Stimulated activated naive CD4-positive, alpha-beta T cell treated with Interleukin-2 at 50 U/mL for 16 hours (primary cell): ENCODE measurements around the gene B3GNT2.
"Not testable (repeated sequence)": the region's sequence is repeated elsewhere in the genome, so short reads cannot be mapped to it uniquely, and the experiment has no call there.

ENCODE experiments used
- DNase-seq: peaks from one replicate; lab custom pipeline; 2025; lab: John Stamatoyannopoulos, UW

The B3GNT2 gene

DNA sequence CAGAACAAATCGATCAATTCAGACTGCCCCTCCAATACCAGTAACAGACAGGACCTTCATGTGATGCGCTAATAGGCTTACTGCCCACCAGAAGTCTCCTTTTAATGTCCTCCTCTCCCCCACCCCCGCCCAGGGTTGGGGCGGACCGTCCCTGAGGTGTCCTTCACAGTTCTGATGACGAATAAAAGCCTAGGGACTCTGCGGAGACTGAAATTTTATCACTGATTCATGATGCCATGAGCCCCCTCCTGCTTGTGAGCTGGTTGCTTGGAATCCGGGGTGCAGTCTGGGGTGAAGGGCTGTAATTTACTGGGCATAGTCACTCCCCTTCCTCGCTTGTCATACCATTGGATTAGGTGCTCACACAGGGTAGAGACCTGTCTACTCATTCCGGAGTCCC lies 42.3 kb downstream of the B3GNT2 start:
- DNase-seq = no peak

DNA sequence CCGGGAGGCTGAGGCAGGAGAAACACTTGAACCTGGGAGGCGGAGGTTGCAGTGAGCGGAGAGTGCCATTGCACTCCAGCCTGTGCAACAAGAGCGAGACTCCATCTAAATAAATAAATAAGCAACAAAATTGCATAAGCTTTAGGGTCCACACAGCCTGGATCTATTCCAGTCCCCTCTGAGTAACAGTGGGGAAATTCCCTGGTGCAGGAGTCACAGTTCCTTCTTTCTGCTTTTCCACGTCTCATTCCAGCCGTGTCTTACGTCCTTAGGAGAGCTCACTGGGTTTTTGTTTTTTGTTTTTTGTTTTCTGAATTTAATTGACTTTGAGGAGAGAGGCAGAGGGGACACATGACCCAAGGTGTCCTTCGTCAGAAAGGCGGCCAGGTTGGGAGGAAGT lies 44.6 kb downstream of the B3GNT2 start:
- DNase-seq = no peak

DNA sequence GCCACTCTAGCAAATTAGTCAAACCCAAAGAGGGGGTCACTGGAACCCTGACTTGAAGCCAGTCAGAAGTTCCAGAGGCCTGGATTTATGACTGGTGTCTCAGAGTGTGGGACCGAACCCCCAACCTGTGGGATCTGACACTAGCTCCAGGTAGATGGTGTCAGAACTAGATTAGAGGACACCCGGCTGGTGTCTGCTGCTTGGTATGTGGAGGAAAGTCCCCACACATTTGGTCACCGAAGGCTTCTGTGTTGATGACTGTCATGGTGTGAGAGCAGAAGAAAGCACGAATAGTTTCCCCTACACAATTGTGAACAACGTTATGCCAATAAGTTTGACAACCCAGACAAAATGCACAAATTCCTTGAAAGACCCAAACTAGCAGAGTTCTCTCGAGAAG lies 48.1 kb downstream of the B3GNT2 start:
- no peak for DNase-seq

DNA sequence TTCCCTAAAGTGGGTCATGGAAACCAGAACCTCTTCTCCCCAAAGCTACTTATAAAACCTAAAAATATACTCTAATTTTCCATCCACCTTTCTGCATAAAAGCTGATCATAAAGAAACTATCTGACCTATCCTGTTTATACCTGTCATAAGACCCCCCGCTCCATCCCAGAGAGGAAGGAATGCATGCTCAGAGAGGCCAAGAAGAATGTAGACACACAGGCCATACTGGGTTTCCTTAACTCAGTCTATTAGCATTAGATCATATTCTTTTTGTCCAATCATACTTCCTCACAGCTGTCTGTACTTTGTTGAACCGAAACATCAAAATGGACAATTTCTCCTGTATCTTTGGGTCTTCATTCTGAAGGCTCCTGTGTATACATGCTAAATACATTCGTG lies 52.3 kb downstream of the B3GNT2 start:
- DNase-seq = no peak

DNA sequence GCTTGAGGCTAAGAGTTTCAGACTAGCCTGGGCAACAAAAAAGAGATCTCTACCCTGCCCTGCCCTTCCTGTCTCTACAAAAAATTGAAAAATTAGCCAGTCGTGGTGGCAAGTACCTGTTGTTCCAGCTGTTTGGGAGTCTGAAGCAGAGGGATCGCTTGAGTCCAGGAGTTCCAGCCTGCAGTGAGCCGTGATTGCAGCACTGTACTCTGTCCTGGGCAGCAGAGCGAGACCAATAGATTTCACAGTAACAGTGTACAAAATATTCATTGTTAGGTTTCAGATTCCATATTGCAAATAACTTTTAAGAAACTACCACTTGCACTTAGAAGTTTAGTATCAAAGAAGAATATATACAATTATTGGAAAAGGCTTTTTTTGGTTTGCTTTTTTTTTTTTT lies 54.3 kb downstream of the B3GNT2 start:
- no peak for DNase-seq

DNA sequence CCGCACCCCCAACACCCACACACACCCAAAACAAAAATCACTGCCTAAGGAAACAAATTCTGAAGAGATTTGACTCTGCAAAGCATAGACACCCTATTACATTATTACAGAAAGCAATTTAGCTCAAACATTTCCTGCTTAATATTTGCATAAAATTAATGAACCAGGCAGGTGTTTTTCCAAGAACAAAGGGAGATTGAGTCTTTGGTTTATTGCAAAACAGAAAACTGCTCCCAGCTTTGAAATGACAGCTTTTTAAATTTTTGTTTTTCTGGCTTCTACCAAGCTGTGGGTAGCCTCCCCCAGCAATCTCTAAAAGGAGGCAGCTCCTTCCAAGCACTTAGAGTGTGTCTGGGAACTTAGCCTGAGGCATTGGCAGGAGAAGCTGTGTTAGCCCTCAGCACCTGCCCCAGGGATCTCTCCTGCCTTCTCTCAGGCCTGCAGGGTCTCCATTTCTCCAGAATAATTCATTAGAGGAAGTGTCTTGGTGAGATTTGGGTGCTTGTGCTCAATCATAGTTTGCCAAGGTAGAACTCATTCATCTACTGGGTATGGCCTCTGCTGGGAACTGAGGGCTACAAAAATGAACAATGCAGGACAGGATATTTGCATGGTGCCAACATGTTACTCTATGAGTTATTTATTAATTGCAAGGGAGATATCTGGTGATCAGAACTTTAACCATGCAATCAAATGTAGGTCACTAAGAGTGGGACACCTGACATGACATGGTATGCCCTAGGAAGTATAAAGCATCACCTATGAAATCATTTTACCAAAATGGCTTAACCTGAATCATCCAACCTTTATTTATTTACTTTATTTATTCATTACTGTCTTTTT lies 58.7 kb downstream of the B3GNT2 start:
- no peak for DNase-seq

DNA sequence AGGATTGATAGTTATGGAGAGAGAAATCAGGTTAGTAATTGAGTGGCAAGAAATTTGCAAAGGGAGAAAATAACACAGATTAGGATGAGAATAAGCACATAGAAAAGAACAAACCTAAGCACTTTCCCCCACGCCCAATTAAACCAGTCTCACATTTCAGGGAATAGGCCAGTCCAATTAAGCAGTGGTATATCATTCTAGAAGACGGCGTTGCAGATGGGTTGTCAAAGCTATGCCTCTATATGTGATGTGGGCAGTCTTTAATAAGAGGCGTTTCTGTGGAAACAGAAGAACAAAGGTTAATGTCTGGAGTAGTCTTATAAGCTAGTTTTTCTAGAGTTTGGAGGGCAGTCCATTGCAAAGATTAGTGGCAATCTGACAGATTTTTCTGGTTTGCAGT lies 61.6 kb downstream of the B3GNT2 start:
- DNase-seq = no peak

DNA sequence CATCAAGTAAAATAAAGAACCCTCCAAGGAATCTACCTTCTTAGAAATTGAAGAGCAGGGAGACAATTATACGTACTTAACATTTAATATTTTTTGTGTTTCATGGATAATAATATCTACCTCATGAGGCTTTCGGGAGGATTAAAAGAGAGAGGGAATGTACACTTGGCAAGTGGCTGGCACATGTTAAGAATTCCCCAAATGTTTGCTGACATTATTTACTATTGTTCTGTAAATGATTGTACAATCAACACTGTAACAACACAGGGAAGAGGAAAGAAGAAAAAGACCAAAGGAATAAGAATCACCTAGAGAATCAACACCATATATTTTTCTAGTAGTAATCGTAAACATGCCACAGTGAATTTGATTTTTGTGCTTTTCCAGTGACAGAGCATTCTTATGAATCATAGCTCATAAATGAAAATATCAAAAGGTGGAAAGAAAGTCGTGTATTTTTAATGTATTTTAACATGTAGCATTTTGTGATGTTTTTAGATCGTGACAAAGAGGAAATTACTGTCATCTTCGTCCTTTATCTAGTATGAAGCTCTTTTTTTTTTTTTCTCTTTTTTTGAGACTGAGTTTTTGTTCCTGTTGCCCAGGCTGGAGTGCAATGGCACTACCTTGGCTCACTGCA lies 67.3 kb downstream of the B3GNT2 start:
- DNase-seq = no peak

DNA sequence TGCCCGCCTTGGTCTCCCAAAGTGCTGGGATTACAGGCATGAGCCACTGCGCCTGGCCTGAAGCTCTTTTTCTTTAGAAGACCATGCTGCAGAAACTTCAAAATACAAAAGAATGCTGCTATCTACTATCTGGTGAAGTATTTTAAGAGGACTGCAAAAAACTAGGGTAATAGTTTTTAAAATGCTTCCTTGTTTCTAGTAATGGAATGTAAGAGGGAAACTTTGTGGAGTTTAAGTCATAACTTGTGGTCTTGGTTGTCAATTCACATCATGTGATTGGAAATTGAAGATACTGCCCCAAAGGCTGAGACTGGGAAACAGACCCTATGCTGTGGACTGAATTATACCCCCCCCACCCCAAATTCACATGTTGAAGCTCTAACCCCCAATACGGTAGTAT lies 68.3 kb downstream of the B3GNT2 start:
- DNase-seq = no peak

DNA sequence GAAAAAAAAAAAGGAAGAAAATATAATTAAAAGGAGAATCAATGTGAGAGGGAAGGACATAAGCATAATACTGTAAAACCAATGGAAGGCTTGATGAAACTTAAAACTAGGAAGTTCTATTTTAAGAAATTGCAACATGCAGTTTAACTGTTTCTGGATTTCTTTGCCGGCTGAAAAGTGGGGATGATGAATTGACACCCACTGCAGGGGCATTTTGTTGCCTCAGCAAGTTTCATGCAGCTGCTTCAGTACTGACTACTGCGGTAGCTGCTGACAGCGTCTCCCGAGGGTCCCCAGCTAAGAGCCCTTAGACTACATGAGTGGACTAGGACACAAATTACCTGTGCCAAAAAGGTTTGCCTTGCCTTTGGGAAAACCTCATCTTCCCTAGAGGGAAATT lies 69.2 kb downstream of the B3GNT2 start:
- DNase-seq = no peak

DNA sequence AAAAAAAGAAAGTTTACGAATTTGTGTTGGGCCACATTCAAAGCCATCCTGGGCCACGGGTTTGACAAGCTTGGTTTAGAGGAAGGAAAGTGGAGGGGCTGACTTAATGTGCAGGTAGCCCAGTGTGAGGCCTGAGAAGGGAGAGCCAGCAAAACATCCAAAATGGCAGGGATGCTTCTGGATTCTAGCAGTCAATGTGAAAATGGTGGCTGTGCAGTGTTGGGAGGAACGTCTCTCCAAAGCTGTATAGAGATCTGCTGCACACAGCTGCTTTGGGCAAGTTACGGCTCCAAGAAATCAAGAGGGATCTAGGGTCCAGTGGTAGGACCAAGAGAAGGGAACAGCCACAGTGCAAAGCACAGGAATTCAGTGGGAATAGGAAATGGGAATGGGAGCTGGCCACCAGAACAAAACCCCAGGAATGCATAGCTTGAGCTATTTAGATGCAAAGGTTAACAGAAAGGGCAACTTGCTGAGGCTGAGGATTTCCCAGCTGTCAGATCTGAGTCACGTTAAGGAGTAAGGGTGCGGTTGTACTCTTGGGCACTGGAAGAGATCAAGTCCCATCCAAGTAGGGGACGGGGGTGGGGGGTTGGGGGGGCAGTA lies 70.6 kb downstream of the B3GNT2 start:
- DNase-seq = no peak

DNA sequence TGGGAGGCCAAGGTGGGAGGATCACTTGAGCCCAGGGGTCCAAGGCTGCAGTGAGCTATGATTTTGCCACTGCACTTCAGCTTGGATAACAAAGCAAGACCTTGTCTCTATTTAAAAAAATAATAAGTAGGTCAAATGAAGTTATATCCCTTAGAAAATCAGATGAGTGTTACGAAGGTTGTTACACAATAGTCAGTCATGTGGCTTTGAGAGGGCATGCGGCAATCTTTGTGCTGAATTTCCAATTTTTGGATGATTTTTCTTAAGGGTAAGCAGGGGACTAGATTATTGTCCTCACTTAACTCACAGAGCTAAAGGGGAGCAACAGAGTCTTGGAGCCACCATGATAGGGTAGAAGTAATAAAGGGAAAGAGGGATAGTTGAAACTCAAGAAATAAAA lies 71.8 kb downstream of the B3GNT2 start:
- no peak for DNase-seq

DNA sequence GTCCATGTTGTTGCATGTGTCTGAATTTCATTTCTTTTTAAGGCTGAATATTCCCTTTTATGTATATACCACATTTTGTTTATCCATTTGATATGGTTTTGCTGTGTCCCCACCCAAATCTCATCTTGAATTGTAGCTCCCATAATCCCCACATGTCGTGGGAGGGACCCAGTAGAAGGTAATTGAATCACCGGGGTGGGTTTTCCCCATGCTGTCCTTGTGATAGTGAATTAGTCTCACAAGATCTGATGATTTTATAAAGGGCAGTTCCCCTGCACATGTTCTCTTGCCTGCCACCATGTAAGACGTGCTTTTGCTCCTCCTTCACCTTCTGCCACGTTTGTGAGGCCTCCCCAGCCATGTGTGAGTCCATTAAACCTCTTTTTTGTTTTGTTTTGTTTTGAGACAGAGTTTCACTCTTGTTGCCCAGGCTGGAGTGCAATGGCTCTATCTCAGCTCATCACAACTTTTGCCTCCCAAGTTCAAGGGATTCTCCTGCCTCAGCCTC lies 72.8 kb downstream of the B3GNT2 start:
- DNase-seq = not testable (repeated sequence)

DNA sequence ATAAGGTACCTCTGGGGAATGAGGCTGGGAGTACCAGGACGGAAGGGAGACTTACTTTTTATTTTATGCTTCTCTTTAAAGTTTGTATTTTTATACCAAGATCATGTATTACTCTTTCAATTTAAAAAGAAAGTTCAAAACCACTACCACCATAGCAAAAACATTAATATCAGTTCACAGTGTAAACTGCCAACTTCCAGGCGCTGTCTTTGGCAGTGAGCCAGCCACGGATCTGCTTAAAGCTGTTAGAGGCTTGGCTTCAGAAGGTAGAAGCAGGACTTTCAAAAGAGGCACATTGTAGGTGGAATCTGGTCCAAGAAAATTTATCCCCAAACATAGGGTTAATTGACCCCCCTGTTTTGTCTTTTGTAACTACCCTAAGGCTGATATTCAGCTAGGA lies 74.8 kb downstream of the B3GNT2 start:
- no peak for DNase-seq
